GM10847 (cell line): ENCODE measurements around the gene PSMD12.

Experiments
- POLR2A ChIP-seq: IDR thresholded peaks from 2 replicates; pipeline ENCODE4 v1.6.1; 2011; ENCODE audit not compliant: insufficient read length; ENCODE audit errors: extremely low read depth

PSMD12 gene

DNA sequence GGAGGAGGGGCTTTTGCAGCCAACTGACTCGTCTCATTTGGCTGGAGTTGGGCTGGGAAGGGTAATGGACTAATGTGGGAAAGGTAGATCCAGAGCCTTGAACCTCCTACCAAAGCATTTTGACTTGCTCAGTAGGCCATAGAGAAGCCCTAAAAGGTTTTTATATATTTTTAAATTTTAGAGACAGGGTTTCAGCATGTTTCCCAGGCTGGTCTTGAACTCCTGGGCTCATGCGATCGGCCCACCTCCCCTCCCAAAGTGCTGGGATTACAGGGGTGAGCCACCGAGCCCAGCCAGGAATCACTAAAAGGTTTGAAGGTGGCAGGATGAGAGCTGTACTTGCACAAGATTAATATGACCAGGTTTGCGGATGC lies 8.7 kb upstream of the PSMD12 start:
- TF ChIP-seq POLR2A: no peak

DNA sequence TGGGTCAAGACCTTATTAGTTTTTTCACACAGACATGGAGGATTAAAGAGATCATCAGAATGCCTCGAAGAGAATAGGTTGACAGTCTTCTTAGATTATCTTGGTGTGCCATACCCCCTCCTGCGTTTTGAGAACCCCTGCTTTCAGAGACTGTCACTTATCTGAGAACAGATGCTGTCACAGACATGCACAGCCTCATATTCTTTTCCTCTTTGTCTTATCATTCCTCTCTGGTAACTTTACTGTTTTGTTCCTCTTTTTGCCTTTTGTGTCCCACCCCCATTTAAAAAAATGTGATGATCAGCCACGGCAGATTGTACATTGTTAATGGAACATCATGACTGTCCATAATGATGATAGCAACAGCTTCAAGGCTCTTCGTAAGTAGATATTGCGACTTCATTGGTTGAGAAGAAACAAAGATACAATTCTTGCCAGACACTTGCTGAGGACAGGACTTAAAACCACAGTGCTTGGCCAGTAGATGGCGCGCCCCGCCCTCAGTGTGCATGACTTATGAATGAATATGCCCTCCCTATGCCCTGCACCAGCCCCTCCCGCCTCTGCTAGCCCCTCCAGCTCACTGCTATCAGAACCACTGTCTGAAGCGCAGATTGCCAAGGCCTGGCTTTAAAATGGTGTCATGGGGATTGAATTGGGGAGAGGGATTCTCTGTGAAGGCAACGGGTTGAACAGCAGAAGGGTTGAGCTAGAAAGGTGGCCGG lies 8.1 kb upstream of the PSMD12 start:
- no peak for TF ChIP-seq POLR2A

DNA sequence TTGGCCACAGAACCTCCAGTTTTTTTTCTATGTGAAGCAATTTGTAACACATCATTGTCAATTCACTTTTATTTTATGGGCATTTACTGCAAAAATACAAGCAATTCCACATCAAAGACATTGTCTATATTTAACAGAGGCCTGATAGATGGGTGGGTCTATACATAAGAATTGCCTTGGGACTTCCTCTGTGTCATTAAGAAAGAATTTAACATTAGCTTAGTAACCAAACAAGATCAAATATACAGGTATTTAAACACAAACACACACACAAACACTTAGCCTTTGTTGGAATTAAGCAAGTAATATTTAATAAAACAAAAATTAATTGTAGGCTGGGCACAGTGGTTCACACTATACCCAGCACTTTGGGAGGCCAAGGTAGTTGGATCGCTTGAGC lies 6.4 kb upstream of the PSMD12 start:
- TF ChIP-seq POLR2A: no peak

DNA sequence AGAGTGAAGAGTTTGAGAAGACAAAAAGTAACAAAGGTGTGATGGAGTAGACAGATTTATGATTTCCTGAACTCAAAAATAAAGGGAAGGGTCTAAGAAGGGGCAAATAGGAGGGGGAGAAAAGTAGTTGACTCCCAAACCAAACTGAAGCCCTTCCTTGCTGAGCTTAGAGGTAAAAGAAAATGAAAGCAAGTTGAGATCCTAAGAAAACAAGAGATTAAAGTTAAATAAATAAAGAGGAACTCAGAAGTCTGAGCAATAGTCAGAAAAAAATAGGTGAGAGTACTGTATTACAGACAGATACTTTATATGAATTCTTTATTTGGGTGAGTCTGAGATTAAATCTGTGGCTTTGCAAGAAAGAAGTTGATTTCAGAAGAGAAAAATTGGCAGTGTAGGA lies 3.3 kb upstream of the PSMD12 start:
- no peak for TF ChIP-seq POLR2A

DNA sequence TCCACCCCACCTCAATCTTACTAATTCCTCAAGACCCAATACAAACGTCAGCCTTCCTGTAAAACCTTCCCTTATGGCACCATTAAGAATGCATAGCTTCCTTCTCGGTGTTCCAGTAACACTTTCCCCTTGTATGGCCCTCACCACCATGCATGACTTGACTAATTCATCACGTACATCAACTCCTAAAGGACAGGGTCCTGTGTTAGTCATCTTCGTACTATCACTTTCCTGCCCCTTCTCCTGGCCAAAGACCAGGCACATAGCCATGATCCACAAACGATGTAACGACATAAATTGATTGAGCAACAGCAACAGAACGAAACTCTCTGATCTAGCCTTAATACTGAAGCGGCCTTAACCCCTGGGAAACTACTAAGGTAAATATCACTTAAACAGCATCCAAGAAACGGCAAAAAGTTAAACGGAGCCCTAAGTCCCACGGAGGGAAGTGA lies 612 bp downstream of the PSMD12 start:
- no peak for TF ChIP-seq POLR2A

DNA sequence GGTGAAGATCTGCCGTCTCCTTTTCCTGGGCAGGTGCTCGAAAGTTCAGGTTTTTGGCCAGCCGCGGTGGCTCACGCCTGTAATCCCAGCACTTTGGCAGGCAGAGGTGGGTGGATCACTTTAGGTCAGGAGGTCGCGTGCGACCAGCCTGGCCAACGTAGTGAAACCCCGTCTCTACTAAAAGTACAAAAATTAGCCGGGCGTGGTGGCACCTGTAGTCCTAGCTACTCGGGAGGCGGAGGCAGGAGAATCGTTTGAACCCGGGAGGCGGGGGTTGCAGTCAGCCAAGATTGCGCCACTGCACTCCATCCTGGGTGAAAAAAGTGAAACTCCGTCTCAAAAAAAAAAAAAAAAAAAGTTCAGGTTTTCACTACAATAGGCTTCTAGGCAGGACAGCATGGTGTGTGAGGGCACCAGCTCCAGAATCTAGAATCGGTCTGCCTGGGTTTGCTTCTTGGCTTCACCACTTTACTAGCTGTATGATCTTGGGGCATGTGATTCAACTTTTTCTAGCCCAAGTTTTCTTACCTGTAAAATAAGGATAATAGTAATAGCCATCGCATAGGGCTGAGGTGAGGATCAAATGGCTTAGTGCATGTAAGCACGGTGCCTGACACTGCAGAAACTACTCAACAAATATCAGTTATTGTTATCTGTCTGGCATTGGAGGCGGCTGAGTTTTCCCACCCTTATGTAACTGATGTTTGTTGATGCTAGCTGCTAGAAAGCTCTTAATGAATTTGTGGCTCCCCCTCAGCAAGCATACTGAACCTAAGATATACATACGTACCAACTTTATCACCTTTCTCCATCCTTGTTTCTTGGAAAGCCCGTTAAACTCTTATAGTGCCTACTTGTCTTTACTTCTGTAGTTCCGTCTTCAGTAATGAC lies 1.3 kb downstream of the PSMD12 start:
- TF ChIP-seq POLR2A: no peak

DNA sequence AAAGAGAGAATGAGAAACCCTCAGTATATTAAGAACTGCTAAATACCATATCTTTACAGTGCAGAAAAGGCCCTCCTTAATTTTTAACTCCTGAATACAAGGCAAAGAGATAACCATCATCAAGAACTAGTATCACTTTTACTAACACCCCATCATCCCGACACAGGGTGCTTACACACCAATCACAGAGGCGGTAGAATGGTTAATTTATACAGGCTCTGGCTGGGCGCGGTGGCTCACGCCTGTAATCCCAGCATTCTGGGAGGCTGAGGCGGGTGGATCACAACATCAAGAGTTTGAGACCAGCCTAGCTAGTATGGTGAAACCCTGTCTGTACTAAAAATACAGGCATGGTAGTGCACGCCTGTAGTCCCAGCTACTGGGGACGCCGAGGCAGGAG lies 4.2 kb downstream of the PSMD12 start:
- no peak for TF ChIP-seq POLR2A

DNA sequence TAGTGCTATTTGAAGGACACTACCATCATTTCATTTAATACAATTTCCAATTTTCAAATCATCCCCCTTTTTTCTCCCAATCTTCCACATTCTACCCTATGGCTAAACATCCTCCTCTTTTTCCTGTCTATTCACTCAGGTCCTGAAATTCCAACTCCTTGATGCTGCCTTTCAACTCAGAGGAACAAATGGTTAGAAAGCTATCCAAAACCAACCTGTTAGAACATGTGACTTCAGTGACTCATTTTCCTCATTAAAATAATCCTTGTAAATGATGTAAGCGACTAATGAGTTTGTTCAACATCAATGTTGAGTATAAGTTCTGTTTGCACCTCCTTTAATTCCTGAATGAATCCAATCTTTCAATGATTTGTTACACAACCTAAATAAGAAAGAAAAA lies 5.5 kb downstream of the PSMD12 start:
- no peak for TF ChIP-seq POLR2A

DNA sequence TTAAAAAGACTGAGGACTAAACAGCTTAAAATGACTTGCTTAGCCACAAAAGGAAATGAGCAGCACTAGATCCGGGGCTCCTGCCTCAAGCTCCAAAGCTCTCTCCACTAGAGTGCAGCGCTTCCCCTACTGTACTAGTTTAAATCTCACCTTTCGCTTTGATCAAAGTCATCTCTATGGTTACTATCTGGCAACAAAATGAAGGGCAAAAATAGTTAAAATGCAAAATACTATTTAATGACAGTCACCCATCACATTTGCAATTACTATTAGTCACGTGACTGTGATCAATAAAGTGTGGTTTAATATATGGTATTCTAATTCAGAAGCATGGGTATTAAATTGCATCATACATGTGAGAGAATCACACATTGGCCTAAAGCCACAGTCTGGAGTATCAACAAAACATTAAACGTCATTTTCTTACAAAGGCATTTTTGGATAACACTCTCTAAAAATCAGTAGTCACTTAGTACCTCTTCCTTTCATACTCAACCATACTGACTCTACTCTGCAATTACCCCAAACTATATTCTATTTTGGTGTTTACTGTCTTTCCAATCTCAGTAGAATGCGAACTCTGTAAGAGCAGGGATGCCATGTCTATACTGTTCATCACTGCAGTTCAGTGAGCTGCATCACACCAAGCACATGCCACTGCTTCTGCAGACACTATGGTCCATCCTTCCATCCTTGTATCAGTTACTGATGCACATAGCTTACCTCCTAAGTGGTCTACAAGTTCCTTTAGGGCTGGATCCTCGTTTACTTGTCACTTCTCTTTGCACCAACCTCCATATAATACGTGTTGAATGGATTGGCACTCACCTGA lies 6.2 kb downstream of the PSMD12 start:
- TF ChIP-seq POLR2A: no peak

DNA sequence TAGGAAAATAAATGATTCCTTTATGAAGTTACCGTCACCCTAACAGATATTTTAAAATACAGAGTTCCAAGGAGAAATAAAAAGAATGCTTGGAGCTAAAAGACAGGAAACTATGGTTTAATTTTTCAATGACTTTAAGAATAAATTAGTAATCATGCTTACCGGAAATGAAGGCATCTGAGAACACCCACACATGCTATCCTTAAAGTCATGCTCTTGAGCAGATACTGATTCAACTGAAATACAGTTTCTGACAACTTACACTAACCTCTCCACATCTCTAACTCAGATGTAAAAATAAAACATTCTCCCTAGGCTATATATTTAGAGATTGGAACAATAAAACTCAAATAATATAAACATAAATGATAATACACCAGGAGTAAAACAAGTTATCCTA lies 7.8 kb downstream of the PSMD12 start:
- no peak for TF ChIP-seq POLR2A

DNA sequence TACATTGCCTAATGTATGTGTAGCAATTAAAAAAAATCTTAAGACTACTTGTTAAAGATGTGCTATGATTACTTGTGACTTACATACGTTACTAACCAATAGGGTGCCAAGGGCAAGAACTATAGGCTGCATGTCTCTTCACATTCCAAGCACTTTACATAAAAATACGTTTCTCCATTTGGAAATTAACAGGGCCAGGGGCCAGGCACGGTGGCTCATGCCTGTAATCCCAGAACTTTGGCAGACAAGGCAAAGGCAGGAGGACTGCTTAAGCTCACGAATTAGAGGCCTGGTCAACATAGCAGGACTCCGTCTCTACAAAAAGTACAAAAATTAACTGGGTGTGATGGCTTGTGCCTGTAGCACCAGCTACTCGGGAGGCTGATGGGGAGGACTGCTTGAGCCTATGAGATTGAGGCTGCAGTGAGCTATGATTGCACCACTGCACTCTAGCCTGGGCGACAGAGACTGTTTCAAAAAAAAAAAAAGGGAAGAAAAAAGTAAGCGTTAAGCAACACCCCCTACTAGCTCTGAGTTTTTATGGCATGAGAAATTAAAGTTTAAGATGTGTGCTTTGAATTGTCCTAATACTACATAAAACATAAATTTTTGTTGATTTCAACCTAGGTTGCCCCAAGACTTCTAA lies 12.3 kb downstream of the PSMD12 start:
- TF ChIP-seq POLR2A: no peak

DNA sequence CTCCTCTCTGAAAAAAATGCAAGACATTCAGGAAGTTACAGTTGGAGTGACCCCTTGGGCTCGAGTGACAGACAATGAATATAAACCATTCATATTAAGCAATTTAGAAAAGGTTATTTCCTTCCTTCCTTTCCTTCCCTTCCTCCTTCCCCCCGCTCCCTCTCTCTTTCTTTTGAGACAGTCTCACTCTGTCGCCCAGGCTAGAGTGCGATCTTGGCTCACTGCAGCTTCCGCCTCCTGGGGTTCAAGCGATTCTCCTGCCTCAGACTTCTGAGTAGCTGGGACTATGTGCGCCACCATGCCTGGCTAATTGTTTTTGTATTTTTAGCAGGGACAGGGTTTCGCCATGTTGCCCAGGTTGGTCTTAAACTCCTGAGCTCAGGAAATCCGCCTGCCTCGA lies 13.2 kb downstream of the PSMD12 start:
- no peak for TF ChIP-seq POLR2A

DNA sequence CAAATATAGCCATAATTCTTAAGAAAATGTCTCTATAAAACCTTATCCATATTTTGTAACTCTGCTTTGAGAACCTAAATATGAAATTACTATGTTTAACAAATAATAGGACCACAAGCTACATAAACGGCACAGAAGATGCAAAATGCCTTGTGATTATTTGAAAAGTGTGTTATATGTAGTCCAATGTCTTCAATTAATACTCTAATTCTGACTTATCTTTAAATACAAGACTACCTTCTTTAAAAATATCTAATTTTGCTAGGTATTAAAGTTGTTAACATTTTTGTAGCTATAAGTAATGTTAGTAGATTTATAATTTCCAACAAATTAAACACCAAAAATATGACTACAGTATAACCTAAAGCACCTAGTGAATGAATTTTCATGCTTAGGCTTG lies 17.0 kb downstream of the PSMD12 start:
- no peak for TF ChIP-seq POLR2A

DNA sequence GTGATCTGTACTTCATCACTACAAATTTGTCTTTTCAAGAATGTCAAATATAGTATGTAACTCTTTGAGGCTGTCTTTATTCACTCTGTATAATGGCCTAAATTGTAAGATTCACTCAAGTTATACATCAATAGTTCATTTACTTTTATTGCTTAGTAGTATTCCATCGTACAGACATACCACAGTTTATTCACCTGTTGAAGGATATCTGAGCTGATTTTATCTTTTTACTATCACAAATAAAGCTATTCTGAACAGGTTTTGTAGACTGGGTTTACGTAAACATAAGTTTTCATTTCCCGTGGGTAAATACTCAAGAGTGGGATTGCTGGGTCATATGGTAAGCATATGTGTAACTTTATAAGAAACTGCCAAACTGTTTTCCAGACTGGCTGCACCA lies 18.6 kb downstream of the PSMD12 start:
- TF ChIP-seq POLR2A: no peak

DNA sequence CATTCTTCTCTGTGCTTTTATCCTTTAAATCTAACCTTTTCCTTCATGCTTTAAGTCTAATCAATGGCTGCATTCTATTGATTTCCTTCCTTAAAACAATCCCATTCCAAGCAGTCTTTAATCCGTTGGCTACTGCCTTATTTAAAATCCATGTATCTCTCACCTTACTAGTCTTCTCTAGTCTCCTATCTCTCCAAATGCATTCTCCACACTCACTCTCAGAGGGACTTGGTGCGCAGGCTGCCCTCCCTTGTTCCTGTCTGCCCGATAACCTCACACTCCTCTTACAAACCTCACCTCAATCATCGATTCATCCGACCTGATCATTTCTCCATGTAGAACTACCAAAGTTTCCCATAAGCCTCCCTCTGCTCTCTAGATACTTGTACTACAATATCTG lies 23.1 kb downstream of the PSMD12 start:
- TF ChIP-seq POLR2A: no peak

DNA sequence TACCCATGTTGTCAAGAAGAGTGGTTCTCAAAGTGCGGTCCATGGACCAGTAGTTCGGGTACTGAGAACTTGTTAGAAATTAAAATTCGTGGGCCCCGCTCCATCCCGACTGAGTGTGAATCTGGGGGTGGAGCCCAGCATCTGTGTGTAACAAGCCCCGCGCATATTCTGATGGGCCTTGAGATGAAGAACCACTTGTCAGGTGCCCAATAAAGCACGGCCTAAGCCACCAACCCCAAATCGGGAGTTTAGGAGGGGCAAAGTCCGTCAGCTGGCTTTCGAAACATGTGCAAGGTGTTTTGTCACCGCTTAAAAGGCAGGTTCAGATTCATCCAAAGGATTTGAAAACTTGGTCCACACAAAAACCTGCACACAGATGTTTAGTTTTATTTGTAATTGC lies 29.5 kb downstream of the PSMD12 start:
- TF ChIP-seq POLR2A: no peak
